K562 (cell line): ENCODE results near the gene NEDD4L. TPM values are rescaled to one million over a fixed set of nuclear protein-coding genes. Genes with fewer than 3 reads are reported as not detected.

Source experiments
- BACH1 ChIP-seq: fragments of 200-800 bp; sonication (Bioruptor generic); IDR thresholded peaks from 2 replicates; pipeline ENCODE4 v1.6.1; 2016; ENCODE audit warnings: missing genetic modification characterization, missing compliant biosample characterization
- CREB5 ChIP-seq: fragments of 250-450 bp; sonication (Bioruptor Pico); IDR thresholded peaks from 2 replicates; pipeline ENCODE4 v1.5.0; 2020; ENCODE audit warnings: mild to moderate bottlenecking
- FOXP4 ChIP-seq: sonication (generic); formaldehyde crosslinking; IDR thresholded peaks from 2 replicates; pipeline ENCODE4 v1.8.0; 2022; ENCODE audit warnings: mild to moderate bottlenecking, missing genetic modification reagents, borderline replicate concordance
- SMAD1 ChIP-seq: fragments of 150-350 bp; IDR thresholded peaks from 2 replicates; pipeline ENCODE4 v1.6.1; 2014; ENCODE audit warnings: low read length, low read depth; ENCODE audit not compliant: partially characterized antibody
- ZBTB11 ChIP-seq, 3 experiments: fragments of 200-800 bp in 1 of 3; fragments of 250-450 bp in 1 of 3; fragments of 450-650 bp in 1 of 3; sonication (Bioruptor Pico) in 1 of 3; sonication (Bioruptor generic) in 1 of 3; formaldehyde crosslinking in 1 of 3; IDR thresholded peaks; 2 replicates each; pipeline versions ENCODE4 v1.6.1 to v1.8.0; 2016 to 2022; ENCODE audit warnings: mild to moderate bottlenecking in 2 of 3, missing genetic modification characterization in 2 of 3, missing compliant biosample characterization in 1 of 3, moderate library complexity in 1 of 3
- ZNF253 ChIP-seq: fragments of 250-450 bp; sonication (Bioruptor Pico); conservative IDR thresholded peaks from 2 replicates; pipeline ENCODE4 v1.6.1; 2021; ENCODE audit warnings: mild to moderate bottlenecking
- polyA plus RNA-seq, 8 experiments: library from polyadenylated mRNA; depleted of rRNA in 4 of 8; stranded (reverse) in 5 of 8; unstranded in 3 of 8; fragments of >200 nt; fragmentation: Nextera tagmentation in 2 of 8; fragmentation: Illumina TruSeq in 1 of 8; extraction: Ambion mirVana in 2 of 8; extraction: Trizol in 1 of 8; gene quantifications; 2 replicates each; pipeline versions ENCODE4 v1.2.1 to v1.2.3, GENCODE V29; 2011 to 2014; ENCODE audit warnings: inconsistent platforms in 1 of 8, missing spikeins in 1 of 8
- total RNA-seq, 7 experiments: library from RNA; depleted of rRNA in 6 of 7; stranded (reverse); fragments of >200 nt in 6 of 7; fragmentation: Illumina TruSeq in 2 of 7; extraction: Trizol in 2 of 7; gene quantifications; 2 replicates each; pipeline versions ENCODE4 v1.2.1 to v1.2.3, GENCODE V29; 2011 to 2021; ENCODE audit warnings: low replicate concordance in 1 of 7

The NEDD4L gene
- total and polyA plus RNA-seq, 9 of the 15 experiments (the other 6 are each of a cell fraction or from before 2014, with no cell fraction given): 8.1 to 33.4 (median 19.9) TPM

- TF ChIP-seq FOXP4 (CRISPR knock-in tag) (no peak), ZBTB11 (CRISPR knock-in tag; IDR thresholded peaks at IDR 0.05) (no peak), CREB5 (CRISPR knock-in tag) (no peak), SMAD1 (no peak), BACH1 (tag) (no peak), ZNF253 (CRISPR knock-in tag) (no peak)
These were observed 304.9 kb downstream of the NEDD4L start (continued) for GRCh38 chr18:58348951-58349350.
